Measurements from ENCODE around the gene NAALADL2. TPM values are rescaled to one million over a fixed set of nuclear protein-coding genes. Genes with fewer than 3 reads are reported as not detected.

The NAALADL2 gene
- total RNA-seq, 1 donor from 2014 or later: 5.9 TPM

DNA sequence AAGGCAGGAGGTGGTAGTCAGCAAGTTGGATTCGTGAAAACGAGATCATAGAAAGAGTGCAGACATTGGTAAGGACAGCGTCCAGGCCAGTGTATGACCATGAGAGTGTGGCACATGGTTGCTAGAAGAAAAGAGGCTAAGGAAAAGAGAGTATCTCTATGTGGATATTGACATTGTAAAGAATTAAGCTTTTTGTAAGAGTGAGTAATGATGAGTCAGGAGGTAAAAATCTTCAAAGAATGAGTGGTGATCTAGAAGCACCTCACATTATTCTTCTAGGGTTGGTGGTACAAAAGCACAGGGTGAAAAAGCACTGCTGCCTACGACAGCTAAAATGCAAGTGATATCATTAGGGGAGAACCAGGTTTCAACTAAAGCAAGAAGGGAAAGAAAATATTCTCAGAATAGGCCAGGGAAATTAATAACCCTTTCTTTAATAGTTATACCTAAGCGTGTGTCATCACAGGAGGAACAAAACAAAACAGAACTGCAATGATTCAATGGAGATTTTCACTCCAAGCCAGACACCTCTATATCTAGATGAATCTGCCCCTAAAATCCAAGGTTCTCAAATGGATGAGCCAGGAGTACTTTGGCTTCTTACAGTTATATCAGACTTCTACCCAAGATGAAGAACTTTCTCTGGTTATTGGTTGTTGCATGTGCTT lies 884.7 kb downstream of the NAALADL2 start:
- TF ChIP-seq, protein P1, sequence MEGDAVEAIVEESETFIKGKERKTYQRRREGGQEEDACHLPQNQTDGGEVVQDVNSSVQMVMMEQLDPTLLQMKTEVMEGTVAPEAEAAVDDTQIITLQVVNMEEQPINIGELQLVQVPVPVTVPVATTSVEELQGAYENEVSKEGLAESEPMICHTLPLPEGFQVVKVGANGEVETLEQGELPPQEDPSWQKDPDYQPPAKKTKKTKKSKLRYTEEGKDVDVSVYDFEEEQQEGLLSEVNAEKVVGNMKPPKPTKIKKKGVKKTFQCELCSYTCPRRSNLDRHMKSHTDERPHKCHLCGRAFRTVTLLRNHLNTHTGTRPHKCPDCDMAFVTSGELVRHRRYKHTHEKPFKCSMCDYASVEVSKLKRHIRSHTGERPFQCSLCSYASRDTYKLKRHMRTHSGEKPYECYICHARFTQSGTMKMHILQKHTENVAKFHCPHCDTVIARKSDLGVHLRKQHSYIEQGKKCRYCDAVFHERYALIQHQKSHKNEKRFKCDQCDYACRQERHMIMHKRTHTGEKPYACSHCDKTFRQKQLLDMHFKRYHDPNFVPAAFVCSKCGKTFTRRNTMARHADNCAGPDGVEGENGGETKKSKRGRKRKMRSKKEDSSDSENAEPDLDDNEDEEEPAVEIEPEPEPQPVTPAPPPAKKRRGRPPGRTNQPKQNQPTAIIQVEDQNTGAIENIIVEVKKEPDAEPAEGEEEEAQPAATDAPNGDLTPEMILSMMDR (IDR thresholded peaks at IDR 0.05): no peak
- Histone ChIP-seq H3K4me3 (no peak overlapping the region), H3K4me1 (no peaks in the 10 kb centered on the region), H3K27ac (no peak overlapping the region), H3K9me3 (no peaks in the 10 kb centered on the region), H3K36me3 (no peaks in the 10 kb centered on the region), H3K27me3 (no peaks in the 10 kb centered on the region)
- intact Hi-C loops (cut with DNase I): no loop called here
- no peak for DNase-seq (ENCODE audit: low spot score in 2 of 2)

DNA sequence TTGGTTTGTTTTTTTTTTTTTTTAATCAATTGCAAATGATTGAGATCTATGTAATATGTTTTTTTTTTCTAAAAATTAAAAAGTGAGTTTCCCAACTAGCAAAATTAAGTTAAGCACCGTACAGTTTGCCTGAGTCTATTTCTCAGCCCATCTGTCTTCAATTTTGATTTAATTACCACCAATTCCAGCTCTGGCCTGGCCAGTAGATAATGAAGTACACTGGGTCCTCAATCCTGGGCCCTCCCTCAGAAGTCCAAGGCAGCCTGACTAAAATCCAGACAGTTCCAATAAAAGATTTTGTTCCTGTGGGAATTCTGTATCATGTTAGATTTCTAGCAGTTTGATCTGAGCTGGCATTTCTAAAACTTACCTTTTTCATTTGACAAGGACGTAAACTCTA lies 887.2 kb downstream of the NAALADL2 start:
- H3K36me3 ChIP-seq: no peaks in the 10 kb centered on the region
- intact Hi-C loops (cut with DNase I): no loop called here
- no peaks in the 10 kb centered on the region for H3K9me3 ChIP-seq
- no peaks in the 10 kb centered on the region for H3K4me1 ChIP-seq
- no peak overlapping the region for H3K4me3 ChIP-seq
- no peak overlapping the region for H3K27ac ChIP-seq
- TF ChIP-seq, protein P1 (IDR thresholded peaks at IDR 0.05): no peak
- H3K27me3 ChIP-seq: no peaks in the 10 kb centered on the region
- no peak for DNase-seq (ENCODE audit: low spot score in 2 of 2)

DNA sequence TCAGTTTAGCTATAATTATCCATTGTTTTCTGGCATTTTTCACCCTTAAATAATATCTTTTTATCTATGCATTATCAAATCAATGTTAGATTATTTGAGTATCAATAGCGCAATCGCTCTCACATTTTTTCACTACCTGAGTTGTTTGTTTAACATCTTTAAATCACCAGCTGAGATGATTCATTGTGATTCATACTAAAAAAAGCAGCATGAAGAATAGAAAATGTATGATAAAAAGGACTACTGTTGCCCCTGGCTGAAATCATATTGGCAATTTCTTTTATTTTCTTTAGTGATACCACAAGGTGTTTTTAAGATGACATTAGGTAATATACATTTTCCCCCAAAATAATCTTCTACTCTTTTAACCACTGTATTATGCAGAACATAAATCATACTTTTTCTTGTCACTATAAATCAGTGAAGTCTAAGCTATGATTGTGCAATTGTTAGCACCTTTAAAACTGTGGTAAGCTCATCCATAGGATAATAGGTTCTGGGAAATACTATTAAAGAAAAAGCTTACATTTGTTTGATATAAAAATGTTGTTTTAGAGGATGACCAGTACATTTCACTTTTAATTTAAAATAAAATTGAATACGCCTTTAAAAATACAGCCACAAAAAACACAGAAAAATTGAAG lies 889.1 kb downstream of the NAALADL2 start:
- Histone ChIP-seq H3K36me3 (no peaks in the 10 kb centered on the region), H3K27ac (no peak overlapping the region), H3K4me1 (no peaks in the 10 kb centered on the region), H3K4me3 (no peak overlapping the region), H3K27me3 (no peaks in the 10 kb centered on the region), H3K9me3 (no peaks in the 10 kb centered on the region)
- no peak for DNase-seq (ENCODE audit: low spot score in 2 of 2)
- TF ChIP-seq, protein P1 (IDR thresholded peaks at IDR 0.05): no peak
- intact Hi-C loops (cut with DNase I): no loop called here

DNA sequence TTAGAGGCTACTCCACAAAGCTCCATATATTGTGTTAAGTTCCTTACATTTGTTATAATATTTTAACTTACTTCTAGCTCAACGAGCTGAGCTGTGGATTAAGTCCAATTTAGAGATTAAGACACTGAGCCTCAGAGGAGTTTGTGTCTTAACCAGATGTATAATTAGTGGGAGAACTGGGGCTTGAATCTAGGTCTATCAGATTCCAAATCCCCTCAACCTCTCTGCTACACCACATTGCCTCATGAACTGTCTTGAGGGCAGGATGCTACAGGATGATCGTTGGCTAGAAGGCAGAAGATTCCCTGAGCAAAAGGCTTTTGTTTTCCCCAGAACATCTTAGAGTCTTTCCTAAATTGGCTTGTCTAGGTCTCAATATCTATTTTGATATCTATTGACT lies 890.8 kb downstream of the NAALADL2 start:
- TF ChIP-seq, protein P1 (IDR thresholded peaks at IDR 0.05): no peak
- DNase-seq (ENCODE audit: low spot score in 2 of 2): no peak
- H3K27me3 ChIP-seq: no peaks in the 10 kb centered on the region
- no peaks in the 10 kb centered on the region for H3K36me3 ChIP-seq
- intact Hi-C loops (cut with DNase I): no loop called here
- H3K27ac ChIP-seq: no peak overlapping the region
- H3K4me3 ChIP-seq: no peak overlapping the region
- no peaks in the 10 kb centered on the region for H3K9me3 ChIP-seq
- H3K4me1 ChIP-seq: no peaks in the 10 kb centered on the region

DNA sequence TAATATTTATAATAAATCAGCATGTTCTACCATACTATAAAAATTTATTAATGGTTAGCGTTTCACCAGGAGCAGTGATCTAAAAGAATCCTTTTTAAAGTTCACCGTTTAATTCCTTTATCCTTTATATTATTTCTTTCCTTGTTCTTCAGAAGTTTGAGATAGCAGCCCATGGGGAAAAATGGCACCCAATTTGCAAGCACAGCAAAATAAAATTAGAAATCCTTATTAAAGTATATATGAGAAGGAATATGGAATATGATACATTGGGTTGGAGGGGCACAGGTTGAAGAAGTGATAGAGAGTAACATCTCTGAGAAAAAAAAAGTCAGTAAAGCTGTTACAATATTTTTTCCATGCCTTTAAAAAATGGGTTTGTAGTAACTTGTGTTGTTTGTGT lies 892.0 kb downstream of the NAALADL2 start:
- H3K27ac ChIP-seq: no peak overlapping the region
- no peaks in the 10 kb centered on the region for H3K4me1 ChIP-seq
- H3K9me3 ChIP-seq: no peaks in the 10 kb centered on the region
- H3K36me3 ChIP-seq: no peaks in the 10 kb centered on the region
- intact Hi-C loops (cut with DNase I): no loop called here
- DNase-seq (ENCODE audit: low spot score in 2 of 2): no peak
- TF ChIP-seq, protein P1 (IDR thresholded peaks at IDR 0.05): no peak
- no peaks in the 10 kb centered on the region for H3K27me3 ChIP-seq
- H3K4me3 ChIP-seq: no peak overlapping the region
